Osteocyte (in vitro differentiated cells): ENCODE results near the gene CC2D2A. TPM values are rescaled to one million over a fixed set of nuclear protein-coding genes. Genes with fewer than 3 reads are reported as not detected.

Experiments used
- DNase-seq: peaks from one replicate; pipeline ENCODE4 v3.0.0; 2021; ENCODE audit warnings: mixed read lengths; ENCODE audit not compliant: unreplicated experiment; ENCODE audit errors: extremely low spot score
- H3K27ac Mint-ChIP-seq: one replicate; pipeline ENCODE4 v1.8.0; 2021; ENCODE audit warnings: mild to moderate bottlenecking, mixed read lengths; ENCODE audit not compliant: unreplicated experiment
- H3K27me3 Mint-ChIP-seq: one replicate; pipeline ENCODE4 v1.8.0; 2021; ENCODE audit warnings: mixed read lengths; ENCODE audit not compliant: unreplicated experiment
- H3K36me3 Mint-ChIP-seq: one replicate; pipeline ENCODE4 v1.8.0; 2021; ENCODE audit warnings: mixed read lengths; ENCODE audit not compliant: unreplicated experiment
- H3K4me1 Mint-ChIP-seq: one replicate; pipeline ENCODE4 v1.8.0; 2021; ENCODE audit warnings: mixed read lengths; ENCODE audit not compliant: unreplicated experiment
- H3K4me3 Mint-ChIP-seq: one replicate; pipeline ENCODE4 v1.8.0; 2021; ENCODE audit warnings: mild to moderate bottlenecking, moderate library complexity, mixed read lengths; ENCODE audit not compliant: unreplicated experiment
- H3K9me3 Mint-ChIP-seq: one replicate; pipeline ENCODE4 v1.8.0; 2021; ENCODE audit warnings: mixed read lengths; ENCODE audit not compliant: unreplicated experiment
- CTCF ChIP-seq: fragments of 200-600 bp; sonication (generic); IDR thresholded peaks from 2 replicates; pipeline ENCODE4 v1.5.0; 2021; ENCODE audit warnings: antibody characterized with exemption, mild to moderate bottlenecking, moderate library complexity
- total RNA-seq: library from RNA; stranded (reverse); gene quantifications from 2 replicates; pipeline ENCODE4 v1.2.1, GENCODE V29; 2021

CC2D2A gene
- total RNA-seq, 1 donor from 2014 or later, result 31.2 TPM

- Mint-ChIP-seq H3K4me1 (no peaks in the 10 kb centered on the region), H3K27ac (no peak overlapping the region), H3K36me3 (peaks cover 46% of the 10 kb centered on the region), H3K9me3 (no peaks in the 10 kb centered on the region), H3K27me3 (no peaks in the 10 kb centered on the region), H3K4me3 (no peak overlapping the region)
- TF ChIP-seq CTCF, result no peak
- DNase-seq, result no peak
These were observed 73.1 kb downstream of the CC2D2A start for GRCh38 chr4:15542760-15543159.

GRCh38 chr4:15543537-15544247 lies 74.0 kb downstream of the CC2D2A start:
- H3K4me1 Mint-ChIP-seq, result no peaks in the 10 kb centered on the region
- no peak overlapping the region for H3K4me3 Mint-ChIP-seq
- H3K27me3 Mint-ChIP-seq, result no peaks in the 10 kb centered on the region
- DNase-seq, result no peak
- peaks cover 41% of the 10 kb centered on the region for H3K36me3 Mint-ChIP-seq
- no peak overlapping the region for H3K27ac Mint-ChIP-seq
- H3K9me3 Mint-ChIP-seq, result no peaks in the 10 kb centered on the region
- no peak for TF ChIP-seq CTCF

GRCh38 chr4:15544248-15544729 lies 74.6 kb downstream of the CC2D2A start:
- no peak overlapping the region for H3K4me3 Mint-ChIP-seq
- peaks cover 41% of the 10 kb centered on the region for H3K36me3 Mint-ChIP-seq
- DNase-seq, result no peak
- no peaks in the 10 kb centered on the region for H3K27me3 Mint-ChIP-seq
- H3K4me1 Mint-ChIP-seq, result no peaks in the 10 kb centered on the region
- no peaks in the 10 kb centered on the region for H3K9me3 Mint-ChIP-seq
- TF ChIP-seq CTCF, result no peak
- no peak overlapping the region for H3K27ac Mint-ChIP-seq

GRCh38 chr4:15545371-15545770 lies 75.7 kb downstream of the CC2D2A start:
- Mint-ChIP-seq H3K36me3 (peaks cover 36% of the 10 kb centered on the region), H3K9me3 (no peaks in the 10 kb centered on the region), H3K4me3 (no peak overlapping the region), H3K27ac (no peak overlapping the region), H3K4me1 (no peaks in the 10 kb centered on the region), H3K27me3 (no peaks in the 10 kb centered on the region)
- TF ChIP-seq CTCF, result no peak
- no peak for DNase-seq

GRCh38 chr4:15547392-15547791 lies 77.7 kb downstream of the CC2D2A start:
- Mint-ChIP-seq H3K4me1 (no peaks in the 10 kb centered on the region), H3K4me3 (no peak overlapping the region), H3K9me3 (no peaks in the 10 kb centered on the region), H3K27me3 (no peaks in the 10 kb centered on the region), H3K36me3 (peaks cover 25% of the 10 kb centered on the region), H3K27ac (no peak overlapping the region)
- DNase-seq, result no peak
- TF ChIP-seq CTCF, result no peak
